Hematopoietic multipotent progenitor cell (in vitro differentiated cells): ENCODE measurements around the gene MOCS1. TPM values are rescaled to one million over a fixed set of nuclear protein-coding genes. Genes with fewer than 3 reads are reported as not detected.
A peak's percentile ranks its signal among the peaks of the same experiment; 100 is the strongest.

Experiments used
- DNase-seq, 3 donors: peaks; one replicate each; pipeline ENCODE4 v3.0.0-alpha.2; 2011 to 2015; ENCODE audit warnings: low read depth in 2 of 3, low spot score in 2 of 3
- total RNA-seq: library from RNA; depleted of rRNA; stranded (reverse); fragments of >200 nt; gene quantifications from one replicate; pipeline ENCODE4 v1.2.3, GENCODE V29; 2012

The MOCS1 gene
- total RNA-seq, 1 donor: 2.2 TPM

GRCh38 chr6:39905640-39905975 lies 28.7 kb downstream of the MOCS1 start:
- DNase-seq: no peak

GRCh38 chr6:39904946-39905639 lies 29.2 kb downstream of the MOCS1 start:
- no peak for DNase-seq

DNA sequence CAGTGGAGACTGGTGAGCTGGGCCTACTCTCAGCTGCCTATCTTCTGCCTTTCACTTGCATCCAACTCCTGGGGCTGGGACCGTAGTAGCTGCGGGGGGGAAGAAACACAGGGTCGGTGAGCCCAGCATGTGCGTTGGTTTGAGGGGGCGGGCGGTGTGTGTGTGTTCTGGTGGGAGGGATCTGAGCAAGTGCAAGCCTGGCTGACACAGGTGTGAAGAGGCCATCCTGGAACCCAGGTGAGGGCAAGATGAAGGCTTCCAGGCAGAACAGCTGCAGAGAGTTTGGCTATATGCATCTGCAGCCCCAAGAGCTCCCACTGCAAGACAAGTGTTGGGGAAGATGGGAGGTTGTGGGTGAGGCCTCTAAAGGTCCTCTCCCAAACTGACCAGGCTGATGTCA lies 30.6 kb downstream of the MOCS1 start:
- DNase-seq: no peak

DNA sequence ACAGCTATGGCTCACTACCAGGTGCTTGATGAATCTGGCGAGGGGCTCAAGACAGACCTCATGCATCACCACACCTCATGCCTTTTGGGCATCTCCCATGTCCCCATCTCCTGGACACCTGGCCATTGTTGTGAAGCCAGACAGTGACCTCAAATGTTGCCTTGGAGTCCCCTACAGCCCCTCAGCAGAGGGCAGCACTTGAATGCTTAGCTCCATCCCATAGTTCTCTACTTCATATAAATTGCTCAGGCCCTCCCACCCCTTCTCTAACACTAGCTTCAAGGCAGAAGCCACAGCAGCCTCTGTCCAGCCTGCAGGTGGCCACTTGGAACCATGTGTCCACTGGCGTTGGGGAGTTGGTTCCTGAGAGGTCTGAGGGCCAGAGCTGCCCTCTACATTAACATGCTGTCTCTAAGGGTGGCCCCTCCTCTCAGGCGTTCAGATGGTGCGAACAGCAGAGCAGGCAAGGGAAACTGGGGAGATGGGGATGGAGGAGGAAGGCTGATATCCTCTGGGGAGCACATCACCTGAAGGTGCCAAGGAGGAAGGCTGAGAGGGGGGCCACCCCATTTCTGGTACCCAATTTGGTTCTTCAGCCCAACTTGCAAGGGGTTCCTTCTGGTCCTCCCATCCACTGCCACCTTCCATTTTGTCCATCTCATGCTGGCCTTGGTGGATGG lies 31.3 kb downstream of the MOCS1 start:
- no peak for DNase-seq

DNA sequence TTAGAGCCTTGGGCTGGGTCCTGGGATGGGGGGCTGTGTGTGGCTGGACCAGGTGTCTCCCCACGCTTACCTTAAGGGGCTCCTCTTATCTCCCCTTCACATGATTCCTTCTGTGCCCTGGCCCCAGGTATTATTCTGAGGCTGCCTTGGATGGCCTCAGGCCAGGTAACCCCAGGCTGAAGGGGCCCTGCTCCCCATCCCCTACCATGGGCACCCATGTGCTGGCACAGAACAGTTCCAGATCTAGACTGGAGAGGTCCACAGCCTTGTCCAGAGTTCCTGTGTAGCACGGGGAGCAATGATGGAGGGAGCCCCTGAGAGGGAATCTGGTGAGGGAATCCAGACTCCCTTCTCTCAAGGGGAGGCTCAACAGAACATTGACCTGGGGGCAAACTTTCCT lies 32.1 kb downstream of the MOCS1 start:
- DNase-seq: no peak

DNA sequence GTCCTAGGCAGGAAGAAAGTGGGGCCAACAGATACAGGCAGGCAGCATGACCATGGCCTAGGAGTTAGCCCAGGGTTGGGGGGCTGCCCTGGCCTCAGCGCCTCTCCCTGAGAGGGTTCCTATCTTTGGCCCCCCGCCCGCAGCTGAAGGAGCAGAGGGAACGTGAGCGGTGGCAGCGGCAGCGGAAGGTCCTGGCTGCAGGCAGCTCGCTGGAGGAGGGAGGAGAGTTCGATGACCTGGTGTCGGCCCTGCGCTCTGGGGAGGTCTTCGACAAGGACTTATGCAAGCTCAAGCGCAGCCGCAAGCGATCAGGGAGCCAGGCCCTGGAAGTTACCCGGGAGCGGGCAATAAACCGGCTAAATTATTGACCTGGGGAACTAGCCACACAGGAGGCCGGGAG lies 32.6 kb downstream of the MOCS1 start:
- no peak for DNase-seq

DNA sequence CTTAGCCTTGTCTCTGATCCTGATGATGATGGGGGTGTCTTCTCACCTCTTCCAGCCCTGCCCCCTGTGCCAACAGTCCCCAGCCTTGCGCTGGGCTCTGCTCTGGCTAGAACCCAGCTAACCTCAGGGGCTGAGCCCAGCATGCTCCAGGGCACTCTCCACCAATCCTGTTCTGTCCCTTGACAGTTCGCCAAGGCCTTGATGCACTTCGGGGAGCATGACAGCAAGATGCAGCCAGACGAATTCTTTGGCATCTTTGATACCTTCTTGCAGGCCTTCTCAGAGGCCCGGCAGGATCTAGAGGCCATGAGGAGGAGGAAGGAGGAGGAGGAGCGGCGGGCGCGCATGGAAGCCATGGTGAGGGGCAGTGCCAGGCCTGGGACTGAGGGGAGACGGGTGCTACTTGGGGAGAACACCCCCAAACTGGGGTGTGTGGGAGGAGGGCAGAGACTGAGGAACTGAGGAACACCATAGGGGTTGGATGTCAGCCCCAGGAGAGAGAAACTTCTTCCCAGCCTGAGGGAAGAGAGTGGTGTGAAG lies 33.1 kb downstream of the MOCS1 start:
- no peak for DNase-seq

DNA sequence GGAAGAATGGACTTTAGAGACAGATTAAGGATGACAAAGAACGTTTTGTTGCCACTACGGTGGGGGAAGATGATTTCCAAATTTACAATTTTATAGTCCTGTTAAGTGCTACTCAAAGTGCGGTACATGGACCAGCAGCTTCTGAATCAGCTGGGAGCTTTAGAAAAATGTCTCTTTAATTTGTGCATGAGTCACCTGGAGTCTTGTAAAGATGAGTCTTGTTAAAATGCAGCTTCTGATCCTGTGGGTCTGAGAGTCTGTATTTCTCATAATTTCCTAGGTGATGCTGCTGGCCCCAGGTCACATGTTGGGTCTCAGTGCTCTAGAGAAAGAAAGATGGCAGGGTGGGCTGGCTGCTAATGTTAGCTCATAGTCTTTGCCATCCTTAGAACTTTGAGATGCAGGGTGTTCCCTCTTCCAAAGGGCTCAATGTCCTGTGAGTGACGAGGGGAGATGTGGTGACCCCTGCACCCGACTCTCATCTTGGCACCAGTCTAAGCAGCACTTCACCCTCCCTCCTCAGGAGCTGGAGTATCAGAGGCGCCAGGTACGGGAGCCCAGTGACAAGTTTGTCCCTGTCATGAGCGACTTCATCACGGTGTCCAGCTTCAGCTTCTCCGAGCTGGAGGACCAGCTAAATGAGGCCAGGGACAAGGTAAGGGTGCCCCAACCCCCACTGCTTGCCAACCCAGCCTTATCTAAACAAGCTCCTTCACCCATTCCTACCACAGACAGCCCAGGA lies 34.5 kb downstream of the MOCS1 start:
- DNase-seq: no peak

DNA sequence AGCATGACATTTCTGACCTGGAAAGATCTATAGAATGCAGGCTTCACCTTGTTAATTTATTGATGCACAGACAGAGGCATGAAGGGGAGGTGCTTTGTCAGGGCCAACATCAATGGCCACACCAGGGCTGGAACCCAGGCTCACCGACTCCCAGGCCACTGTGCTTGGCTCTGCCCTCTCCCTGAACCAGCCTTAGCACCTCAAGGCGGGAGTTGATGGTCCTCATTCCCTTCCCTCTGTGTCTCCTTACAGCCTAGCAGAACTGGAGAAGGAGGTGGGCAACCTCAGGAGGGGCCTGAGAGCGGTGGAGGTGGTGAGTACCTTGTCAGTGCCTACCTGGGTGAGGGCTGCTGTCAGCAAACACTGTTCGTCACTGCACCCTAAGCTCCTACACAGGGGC lies 35.6 kb downstream of the MOCS1 start:
- DNase-seq: no peak

DNA sequence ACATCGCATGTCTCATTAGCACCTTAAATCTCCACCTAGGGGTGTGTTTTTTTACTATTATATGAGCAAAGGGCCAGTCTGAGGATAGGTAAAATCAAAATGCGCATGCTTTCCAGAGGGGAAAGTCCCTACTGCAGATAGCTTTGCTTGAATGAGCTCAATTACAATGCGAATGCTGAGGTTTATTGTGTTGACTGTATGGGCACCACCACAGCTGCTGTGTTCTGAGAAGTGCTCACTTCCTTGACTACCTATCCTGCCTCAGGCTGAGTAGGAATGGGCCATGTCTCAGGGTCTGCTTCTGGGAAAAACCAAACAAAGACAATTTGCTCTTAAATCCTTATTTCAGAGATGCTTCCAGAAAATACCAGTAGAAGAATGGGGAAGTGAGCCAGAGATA lies 36.6 kb downstream of the MOCS1 start:
- DNase-seq: no peak

- DNase-seq: no peak
These were observed 37.6 kb downstream of the MOCS1 start for GRCh38 chr6:39896701-39897100.

DNA sequence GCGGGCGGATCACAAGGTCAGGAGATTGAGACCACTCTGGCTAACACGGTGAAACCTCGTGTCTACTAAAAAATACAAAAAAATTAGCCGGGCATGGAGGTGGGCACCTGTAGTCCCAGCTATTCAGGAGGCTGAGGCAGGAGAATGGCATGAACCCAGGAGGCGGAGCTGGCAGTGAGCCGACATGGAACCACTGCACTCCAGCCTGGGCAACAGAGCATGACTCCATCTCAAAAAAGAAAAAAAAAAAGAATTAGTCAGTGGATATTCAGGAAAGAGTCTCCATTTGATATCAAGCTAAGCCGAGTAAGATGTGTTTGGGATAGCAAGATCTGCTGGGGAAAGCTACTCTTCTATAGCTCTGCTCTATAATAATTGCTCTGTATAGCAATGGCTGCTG lies 41.0 kb downstream of the MOCS1 start:
- DNase-seq: no peak

DNA sequence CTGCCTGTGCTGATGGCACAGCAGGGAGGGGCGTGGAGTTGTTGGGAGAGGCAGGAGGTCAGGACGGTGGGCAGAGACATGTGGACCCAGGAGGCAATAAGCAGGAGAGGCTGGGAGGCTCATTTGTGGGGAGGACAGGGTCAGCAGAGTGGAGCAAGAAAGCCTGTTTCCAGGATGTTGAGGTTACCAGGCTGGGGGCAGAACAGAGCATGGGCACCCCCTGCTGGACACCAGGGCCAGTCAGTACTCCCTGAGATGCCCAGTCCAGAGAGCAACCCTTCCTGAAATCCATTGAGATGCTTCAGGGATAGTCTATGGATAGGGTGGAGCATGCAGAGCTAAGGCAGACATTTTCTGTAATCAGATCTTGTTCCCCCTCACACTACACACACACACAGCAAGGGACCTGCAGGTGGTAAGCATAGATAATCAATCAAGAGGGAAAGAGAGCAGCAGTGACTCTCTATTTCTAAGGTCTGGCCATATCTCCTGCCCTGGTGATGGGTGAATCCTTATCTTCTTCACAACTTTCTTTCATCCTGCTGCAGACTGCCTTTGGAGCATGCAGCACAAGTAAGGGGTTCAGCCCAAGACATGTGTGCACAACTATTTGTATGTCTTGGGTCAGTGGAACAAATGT lies 41.7 kb downstream of the MOCS1 start:
- peak in 2 of 3 donors; percentile 19 to 42 for DNase-seq

DNA sequence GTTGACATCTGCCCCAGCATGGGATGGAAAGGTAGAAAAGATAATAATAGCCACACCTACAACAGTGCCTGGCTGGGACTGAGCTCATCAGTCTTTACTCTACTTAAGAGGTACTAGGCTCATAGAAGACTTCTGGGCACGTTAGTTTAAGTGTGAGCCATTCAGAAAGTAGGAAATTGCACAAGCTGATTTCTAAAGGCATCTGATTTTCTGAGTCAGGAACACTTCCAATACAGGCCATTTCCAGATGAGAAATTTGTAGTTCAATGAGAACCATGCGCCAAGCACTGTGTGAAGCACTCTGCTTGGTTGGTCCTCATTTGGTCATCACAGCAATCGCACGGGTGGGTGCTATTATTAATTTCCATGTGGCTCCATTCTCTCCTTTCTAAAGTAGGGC lies 42.3 kb downstream of the MOCS1 start:
- no peak for DNase-seq

GRCh38 chr6:39891353-39891752 lies 42.9 kb downstream of the MOCS1 start:
- no peak for DNase-seq

DNA sequence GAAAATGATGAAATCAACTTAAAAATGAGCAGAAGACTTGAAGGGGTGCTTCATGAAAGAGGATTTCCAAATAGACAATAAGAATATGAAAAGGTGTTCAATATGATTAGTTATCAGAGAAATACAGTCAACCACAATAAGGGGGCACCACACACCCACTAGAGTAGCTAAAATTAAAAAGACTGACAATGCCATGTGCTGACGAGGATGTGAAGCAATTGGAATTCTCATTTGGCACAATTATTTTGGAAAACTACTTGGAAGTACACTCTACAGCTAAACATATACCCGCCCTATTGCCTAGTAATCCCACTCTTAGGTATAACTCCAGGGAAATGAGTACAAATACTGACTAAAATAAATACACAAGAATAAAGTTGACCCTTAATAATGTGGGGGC lies 45.0 kb downstream of the MOCS1 start:
- no peak for DNase-seq

DNA sequence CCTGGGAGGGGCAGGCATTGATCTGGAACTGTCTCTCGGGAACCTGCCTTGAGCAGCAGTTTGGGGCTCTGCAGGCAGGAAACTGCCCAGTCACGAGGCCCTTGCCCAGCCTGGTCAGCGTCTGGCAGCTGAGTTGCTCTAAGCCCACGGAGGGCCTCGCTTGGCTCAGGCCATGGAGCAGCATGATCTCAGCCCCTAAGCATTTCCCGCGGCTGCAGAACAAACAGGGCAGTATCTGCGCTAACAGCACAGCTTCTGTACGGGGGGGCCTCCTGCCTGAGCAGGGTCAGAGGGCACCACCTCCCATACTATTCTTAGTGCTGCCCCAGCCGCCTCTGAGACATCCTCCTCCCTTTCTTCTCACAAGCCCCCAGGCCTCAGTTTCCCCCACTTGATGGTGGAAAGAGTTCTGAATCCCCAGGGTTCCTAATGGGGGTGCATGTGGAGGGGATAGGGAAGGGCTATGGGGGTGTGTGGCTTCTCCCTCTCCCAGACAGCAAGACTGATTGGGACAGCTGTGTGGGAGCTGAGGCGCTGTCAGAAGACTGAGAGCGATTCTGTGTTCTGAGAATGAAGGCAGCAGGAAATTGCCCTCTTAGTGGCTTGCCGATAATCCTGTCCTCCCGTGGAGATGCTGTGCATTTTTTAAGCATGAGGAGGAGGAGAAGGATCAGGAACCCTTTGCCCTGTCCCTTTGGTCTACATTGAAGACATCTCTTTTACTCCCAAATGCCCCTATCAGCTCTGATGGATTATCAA lies 46.4 kb downstream of the MOCS1 start:
- DNase-seq: no peak

DNA sequence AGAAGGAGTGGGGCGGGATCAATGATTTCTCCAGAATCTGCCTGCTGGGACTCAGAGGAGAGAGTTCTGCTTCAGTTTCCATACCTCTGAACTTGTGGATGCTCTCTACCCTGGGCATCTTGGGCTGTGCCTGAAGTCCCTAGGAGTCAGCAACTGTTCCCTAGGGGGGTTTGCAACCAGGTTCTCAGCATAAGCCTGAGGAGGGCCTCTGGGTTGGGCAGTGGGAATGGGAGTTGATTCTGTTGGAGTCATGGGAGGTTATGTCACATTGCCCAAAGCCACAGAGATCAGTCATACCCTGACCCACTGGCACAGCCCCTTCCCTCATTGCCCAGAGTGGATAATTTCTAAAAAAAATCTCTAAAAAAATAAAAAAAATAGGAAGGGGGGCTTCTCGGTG lies 47.4 kb downstream of the MOCS1 start:
- no peak for DNase-seq

DNA sequence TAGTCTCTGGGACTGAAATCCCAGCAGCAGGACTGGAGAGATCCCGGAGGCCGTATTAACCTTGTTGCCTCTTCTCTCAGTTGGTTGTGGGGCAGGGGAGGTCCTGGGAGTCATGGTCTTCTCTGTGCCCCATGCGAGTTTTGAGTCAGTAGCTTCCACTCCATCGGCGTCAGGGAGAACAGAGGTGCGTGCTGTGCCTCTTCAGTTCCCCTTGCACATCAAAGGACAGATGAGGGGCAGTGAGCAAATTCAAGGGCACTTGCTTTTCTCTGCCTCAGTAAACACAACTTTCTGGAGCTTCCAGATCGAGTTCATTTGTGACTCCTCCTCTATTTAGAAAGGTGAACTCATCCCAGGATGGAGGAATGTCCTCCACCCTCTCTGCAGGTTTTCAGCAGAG lies 48.6 kb downstream of the MOCS1 start:
- DNase-seq: no peak

DNA sequence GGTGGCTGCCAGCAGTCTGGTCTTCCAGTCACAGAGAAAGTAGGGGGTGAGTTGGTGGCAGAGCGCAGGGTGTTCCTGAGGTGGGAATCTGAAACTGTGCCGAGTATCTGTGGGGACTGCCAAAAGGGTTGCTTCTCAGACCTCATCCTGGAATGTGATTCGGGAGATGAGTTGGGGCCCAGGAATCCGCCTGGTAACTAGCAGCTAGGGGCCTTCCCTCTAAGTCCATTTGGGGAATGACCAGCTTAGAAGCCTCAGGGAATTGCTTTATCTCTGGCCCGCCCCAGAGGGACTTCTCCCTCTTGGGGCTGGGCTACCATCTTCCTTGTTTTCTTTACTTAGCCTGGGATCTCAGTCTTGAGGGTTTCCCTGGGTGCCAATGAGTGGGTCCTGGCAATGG lies 49.6 kb downstream of the MOCS1 start:
- DNase-seq: no peak

DNA sequence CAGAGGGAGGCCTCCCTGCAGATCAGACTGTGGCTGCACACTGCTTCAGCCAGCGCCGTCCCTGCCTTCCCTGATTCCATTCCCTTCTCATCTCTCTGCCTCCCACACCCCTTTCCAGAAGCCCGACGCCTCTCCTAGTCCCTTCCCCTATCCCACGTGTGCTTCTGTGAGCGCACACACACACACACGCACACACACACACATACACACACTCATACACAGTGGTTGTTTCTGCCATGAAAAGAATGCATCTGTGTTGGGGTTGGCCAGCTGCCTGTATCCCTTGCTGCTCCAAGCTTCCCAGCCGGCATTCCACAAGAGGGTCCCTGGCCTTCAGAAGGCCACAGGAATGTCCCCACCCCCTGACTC lies 51.7 kb downstream of the MOCS1 start:
- DNase-seq: no peak
